ENCODE data around the gene ADARB2. TPM values are rescaled to one million over a fixed set of nuclear protein-coding genes. Genes with fewer than 3 reads are reported as not detected.

Gene ADARB2
- polyA plus RNA-seq, 1 donor = 0.16 TPM

DNA sequence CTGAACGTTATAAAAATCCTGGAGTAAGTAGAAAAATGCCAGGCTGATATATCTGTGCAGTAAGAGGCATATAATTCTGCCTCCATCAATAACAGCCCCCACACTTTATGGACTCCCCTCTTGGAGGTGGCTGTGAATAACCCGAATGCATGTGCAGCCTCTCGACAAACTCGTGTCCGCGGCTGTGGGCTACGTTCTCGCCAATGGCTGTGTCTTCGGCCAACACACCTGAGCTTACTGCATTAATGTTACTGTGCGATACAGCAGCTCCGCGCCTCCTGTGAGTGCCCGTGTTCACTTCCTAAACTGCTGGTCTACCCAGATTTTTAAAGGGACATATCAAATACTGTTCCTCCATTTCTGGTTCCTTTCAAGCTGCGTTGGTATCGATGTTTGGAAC lies 209.4 kb downstream of the ADARB2 start:
- DNase-seq (ENCODE audit: low read depth) = no peak

DNA sequence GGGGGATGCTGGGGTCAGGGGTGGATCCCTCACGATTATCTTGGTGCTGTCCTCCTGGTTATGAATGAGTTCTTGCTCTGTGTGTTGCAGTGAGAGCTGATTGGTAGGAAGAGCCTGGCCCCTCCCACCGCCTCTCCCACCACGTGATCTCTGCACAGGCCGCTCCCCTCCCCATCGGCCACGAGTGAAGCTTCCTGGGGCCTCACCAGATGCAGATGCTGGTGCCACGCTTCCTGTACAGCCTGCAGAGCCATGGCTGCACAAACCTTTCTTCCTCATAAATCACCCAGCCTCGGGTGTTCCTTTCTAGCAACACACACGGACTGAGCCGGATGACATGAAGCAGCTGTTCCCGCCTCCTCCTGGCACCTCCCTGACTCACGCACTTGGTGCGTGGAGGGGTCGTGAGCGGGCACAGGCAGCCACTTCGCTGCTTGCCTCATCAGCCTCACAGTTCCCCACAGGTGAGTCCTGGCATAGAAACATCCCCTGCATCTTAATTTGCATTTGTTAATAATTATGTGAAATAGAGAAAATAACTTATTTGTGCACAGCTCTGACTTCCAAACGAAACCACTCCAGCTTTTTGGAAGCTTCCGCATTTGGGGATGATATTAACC lies 210.8 kb downstream of the ADARB2 start:
- no peak for DNase-seq (ENCODE audit: low read depth)

DNA sequence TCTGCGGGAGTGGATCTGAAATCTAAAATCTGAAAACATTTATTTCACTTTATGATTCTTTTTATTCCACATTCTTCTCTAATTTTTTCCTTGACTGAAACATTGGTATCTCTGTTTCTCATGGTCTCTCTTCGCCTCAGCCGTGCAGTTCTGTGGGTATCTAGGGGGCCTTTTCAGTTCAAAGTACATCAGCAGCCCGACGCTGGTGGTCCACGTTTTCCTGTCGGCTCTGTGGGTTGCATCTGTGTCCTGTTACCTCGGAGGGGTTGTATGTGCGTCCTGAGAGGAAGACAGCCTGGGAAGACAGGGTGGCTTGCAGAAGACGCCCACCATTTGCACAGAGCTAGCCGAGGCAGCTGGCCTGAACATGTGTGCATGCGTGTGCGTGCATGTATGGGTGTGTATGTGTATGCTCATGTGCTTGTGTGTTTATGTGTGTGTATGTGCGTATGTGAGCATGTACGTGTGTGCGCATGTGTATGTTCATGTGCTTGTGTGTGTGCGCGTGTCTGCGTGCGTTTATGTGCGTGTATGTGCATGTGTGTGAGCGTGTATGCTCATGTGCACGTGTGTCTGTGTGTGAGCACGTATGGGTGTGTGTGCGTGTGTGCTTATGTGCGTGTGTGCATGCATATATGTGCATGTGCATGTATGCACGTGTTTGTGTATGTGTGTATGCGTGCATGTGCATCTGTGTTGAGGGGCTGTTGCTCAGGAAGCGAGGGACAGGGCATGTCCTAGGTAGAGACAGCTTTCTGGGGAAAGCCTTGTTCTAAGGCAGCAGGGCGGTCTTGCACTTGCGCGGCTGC lies 211.8 kb downstream of the ADARB2 start:
- no peak for DNase-seq (ENCODE audit: low read depth)

DNA sequence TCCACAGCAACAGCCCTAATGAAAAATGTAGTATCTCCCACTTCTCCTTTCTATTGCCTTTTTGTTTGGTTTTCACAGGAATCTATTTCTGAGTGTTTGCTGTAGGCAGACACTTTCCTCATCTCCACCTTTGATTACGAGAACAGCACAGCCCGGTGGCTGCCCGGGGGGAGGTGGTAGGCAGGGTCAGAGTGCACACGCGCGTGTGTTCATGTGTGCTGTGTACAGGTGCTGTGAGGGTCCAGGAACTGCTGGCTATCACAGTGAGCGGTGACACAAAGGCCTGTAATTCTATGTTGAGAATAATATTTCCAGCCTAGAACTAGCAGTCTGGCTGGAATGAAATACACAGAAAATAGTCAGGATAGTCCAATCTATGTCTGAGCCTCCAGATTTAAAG lies 212.8 kb downstream of the ADARB2 start:
- no peak for DNase-seq (ENCODE audit: low read depth)

DNA sequence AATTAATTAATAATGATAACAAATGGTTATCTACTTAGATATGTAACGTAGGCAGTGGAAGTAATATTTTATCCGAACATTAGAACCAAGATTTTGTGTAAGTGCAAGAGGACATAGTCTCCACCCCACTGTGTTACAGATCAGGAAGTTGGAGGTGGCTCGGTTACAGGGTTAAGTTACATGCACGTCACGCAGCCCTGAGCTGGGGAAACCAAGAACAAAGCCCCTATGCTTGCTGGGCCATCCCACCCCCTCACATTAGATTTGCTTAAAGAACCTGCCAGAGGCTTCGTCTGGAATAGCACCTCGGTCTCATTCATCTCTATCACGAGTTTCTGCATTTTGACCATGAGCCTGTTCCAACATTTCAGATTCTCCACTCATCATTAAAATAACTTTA lies 214.1 kb downstream of the ADARB2 start:
- DNase-seq (ENCODE audit: low read depth) = no peak

DNA sequence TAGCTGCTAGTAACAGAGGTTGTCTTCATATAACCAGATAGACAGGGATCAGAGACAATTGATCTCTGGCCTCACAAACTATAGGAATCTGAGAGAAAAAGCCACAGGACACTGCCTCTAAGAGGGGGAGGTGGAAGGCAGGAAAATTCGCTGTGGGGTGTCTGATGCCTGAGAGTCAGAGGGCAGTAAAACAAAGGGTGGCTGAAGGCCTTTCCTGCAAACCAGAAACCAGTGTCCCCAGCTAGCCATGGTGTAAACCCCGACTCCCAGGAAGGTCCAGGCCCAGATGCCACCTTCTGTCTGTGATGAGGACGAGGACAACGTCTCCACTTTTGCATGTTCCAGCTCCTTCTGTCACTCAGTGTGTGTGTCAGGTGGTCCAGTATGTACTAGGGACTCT lies 215.1 kb downstream of the ADARB2 start:
- no peak for DNase-seq (ENCODE audit: low read depth)

DNA sequence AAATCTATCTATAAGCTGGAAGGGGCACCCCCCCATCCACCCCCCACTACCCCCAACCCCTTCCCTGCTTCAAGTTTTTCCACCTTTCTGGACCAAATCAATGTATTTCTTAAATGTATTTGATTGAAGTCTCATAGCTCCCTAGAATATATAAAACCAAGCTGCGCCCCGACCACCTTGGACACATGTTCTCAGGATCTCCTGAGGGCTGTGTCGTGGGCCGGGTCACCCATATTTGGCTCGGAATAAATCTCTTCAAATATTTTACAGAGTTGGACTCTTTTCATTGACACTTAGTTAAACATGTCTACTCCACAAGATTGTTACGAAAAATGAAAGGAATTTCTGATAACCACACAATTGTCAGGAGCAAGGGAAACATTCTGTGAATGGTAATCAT lies 215.6 kb downstream of the ADARB2 start:
- DNase-seq (ENCODE audit: low read depth) = no peak

DNA sequence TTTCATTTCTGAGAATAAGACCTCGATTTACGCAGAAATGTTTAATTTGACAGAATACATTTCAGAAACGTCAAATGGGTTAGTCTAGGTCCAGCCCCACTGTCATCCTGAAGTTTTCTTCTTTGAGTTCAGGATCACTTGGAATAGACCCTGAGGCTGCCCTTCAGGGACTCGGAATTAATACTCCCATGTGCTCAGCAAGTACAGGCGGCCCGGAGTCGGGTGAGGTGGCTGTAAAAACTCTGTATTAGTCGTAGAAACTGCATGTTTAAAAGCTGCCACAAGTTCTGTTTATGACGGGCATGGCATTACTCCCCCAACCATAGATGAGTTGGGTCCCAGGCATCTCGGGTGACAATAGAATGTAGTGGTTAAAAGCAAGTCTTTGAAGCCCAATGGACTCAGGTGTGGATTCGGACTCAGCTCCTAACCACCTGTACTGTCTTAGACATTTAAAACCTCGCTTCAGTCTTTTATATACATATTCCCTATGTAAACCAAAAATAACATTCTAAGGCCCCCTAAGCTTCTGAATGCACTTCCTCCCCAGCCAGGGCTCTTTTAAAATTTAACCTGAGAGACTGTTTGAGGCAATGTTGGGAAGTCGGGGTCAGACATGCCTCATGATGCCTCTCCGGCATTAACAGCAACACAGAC lies 216.3 kb downstream of the ADARB2 start:
- no peak for DNase-seq (ENCODE audit: low read depth)

DNA sequence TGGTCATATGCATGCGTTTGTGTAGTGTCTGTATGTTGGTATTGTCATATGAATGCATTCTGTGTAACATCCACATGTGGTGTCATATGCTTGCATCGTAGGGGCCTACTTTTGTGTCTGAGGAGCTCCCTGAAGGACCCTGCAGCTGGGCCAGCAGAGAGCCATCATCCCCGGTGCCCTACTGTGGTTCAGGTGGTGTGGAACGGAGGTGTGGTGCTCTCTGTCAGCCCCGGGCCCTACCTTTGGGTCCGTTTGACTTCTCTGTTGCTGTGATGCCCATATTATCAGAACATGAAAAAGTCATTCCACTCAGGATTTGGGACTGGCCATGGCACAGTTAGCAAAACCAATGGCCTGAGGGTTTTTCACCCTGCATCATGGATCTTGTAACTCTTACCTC lies 217.9 kb downstream of the ADARB2 start:
- DNase-seq (ENCODE audit: low read depth) = no peak

DNA sequence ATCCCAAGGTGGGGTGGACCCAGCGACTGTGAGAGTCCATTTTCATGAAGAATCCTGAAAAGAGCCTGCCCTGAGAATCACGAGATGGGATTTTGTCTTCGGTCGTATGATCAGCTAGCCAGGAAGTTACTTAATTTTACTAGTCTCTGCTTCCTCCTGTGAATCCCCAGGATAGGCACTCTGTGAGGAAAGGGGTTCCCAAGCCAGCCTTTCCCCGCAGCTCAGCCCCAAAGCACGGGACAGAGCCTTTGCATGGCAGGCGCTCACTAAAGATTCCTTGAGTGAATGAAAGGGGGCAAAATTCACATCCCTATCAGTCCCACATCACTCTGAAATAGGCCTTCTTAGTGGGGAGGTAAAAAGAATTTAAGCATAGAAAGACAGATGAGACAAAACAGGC lies 219.6 kb downstream of the ADARB2 start:
- no peak for DNase-seq (ENCODE audit: low read depth)

DNA sequence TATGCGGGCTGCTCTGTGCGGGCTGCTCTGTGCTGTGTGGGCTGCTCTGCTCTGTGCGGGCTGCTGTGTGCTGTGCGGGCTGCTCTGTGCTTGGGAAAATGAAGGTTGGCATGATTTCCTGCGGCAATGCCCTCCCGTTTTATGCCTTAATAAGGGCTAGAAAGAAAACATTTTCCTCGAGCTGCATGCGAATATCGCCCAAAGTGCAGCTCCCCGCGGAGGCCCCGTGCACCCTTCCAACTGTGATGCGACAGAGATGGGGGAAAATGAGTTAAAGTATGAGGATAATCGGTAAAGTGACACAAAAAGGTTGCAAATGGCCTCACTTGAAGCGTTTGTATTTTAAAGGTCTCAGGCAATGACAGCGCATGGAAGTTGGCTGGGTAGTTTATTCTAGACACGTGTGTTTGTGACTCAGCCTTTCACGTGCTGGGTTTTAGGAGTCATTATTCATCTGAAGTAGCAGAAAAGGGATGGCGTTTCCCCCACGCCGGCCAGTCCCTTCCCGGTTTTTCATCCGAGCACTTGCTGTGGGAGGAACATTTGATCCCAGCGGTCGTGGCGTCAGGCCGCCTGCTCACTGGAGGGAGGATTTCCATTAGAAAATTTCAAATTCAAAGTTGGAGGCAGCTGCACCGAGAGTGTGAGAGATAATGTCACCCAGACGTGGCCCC lies 220.7 kb downstream of the ADARB2 start:
- DNase-seq (ENCODE audit: low read depth) = no peak

DNA sequence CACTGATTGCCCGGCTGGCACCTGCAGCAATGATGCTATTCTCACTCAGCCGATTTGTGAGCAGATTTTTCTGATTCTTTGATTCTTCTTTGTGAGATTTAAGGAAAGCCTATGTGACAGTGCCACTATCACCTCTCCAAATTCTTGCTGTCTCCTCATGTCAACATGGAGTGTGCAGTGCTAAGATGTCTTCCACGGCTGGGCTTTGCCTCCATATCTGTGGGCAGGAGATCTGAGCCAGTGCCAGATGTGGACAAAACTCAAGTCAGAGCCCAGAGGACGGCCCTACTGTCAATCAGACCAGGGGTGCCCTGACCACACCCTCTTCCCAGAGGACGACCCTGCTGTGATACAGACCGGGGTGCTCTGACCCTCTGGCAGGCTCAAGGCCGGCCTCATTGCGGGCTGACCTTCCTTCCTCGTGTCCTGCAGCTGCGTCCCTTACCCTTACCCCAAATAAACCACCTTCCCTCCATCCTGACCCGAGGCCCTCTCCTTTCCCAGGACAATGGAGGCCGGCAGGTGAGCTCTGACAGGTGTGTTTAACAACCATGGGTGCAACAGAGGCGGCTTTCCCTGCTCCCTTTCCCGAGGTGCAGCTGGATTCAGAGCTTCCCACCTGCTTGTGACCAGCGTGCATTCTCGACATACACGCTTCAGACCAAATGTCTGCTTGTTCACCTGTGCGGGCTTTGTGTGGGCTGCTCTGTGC lies 221.4 kb downstream of the ADARB2 start:
- no peak for DNase-seq (ENCODE audit: low read depth)

DNA sequence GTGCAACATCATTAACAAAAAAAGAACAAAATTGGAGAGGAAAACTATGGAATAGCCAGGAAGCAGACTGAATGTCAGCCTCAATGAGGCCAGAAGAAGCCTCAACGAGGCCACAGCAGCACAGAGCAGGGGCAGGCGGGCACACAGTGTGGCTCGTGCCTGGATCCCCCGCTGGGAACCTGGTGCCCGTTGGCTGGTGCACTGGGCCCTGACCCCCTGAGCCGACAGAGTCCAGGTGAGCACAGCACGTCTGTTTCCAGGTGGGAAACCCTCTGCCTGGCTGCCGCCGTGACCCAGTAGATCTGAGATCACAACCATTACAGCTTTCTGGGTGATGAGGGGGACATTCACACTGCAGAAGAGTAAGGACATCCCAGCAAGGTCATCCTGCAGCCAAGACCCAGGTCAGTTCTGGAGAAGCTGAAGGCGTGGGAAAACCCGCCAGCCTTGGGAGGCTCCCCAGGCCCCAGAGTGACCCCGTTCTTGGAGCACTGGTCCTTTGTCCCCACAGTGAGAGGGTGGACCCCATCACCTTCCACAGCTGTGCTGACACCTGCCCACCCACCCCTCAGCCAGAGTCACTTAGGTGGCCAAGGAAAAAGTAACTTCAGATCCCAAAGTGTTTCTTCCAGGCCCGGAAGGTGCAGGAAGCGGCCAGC lies 222.1 kb downstream of the ADARB2 start:
- no peak for DNase-seq (ENCODE audit: low read depth)

DNA sequence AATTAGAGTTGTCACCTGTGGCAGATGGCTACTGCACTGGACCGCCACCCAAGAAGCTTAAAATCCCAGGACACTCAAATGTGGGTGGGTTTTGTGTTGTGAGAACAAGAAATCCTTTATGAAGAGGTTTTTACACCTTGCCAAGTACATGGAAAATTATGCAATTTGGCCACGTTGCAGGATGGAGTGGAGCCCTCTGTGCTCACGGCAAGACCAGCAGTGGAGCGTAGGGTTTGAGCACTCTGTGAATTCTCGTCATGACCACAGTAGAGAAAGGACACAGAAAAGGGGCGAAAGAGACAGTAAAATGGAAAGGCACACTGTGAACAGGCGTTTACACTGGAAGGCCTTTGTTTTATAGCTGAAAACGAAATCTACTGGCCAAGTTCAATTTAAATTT lies 222.6 kb downstream of the ADARB2 start:
- DNase-seq (ENCODE audit: low read depth) = no peak

DNA sequence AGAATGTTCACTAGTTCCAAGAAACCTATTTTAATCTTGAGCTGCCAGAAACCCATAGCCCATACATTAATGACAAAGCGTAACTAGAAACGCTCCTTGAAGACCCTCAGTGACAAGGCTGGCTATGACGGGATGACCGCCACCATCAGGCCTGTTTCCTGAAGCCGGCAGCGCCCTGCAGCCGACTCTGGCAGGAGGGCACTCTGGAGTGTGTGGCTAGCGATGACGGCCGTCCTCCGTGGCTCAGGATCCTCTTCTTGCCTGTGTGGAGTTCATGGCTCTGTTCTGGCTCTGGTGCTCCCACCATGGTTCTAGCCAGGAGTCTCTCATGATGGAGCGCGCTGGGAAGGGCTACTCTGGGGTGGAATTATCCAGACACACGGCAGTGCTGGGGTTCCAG lies 224.1 kb downstream of the ADARB2 start:
- DNase-seq (ENCODE audit: low read depth) = no peak

DNA sequence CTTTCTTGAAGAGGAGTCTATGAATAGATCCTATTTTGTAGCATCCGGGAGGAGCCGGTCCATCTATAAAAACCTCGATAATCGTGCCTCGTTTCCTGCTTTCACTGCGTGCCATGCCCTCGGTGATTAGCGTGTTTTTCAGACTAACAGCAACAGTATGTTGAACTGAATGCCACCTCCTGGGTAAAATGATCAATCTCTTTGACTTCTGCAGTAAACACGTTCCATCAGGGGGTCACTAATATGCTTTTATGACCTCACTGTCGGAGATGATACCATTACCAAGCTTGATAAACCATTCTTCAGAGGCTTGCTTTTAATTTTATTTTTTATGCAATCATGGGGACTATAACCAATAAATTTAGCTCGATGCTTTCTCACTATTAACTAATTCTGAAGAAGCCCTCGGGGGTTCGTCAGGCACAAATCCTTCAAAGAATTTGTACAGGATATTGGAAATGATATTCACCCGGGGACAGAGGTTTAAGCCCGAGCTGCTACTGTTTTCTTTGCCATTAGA lies 228.3 kb downstream of the ADARB2 start:
- no peak for DNase-seq (ENCODE audit: low read depth)

DNA sequence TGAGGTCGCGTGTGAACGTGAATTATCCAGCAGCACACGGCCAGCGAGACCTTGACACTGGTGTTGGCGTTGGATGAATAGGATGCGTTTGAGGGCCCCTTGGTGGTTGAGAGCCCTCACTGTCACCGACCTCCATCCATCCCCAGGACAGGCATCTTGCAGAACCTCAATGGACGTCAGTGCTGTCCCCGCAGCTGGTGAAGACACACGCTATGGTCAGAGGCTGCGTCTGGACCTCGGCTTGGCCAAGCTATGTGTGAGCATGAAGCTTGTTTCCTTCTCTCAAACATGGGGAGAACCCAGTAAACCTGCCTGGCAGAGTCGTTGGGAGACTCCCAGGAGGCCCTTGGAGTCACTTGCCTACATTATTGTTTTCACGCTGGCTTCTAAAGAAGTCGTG lies 229.2 kb downstream of the ADARB2 start:
- no peak for DNase-seq (ENCODE audit: low read depth)

DNA sequence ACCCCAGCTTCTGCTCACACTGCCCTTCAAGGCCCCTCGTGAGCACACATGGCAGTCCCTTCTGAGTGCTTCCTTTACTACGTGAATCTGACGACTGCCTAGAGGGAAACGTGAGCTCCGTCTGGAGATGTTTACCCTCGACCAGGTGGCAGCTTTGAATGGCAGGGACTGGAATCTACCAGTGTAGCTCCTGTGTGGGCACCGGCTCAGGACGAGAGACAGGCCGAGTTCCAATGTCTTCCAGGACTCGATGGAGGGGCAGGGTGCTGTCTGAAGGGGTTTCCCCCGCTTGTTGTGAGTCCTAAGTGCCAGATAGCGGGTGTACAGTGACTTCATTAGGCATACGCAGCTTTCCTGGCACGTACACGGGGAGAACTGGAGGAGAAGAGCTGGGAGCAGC lies 229.9 kb downstream of the ADARB2 start:
- DNase-seq (ENCODE audit: low read depth) = no peak

DNA sequence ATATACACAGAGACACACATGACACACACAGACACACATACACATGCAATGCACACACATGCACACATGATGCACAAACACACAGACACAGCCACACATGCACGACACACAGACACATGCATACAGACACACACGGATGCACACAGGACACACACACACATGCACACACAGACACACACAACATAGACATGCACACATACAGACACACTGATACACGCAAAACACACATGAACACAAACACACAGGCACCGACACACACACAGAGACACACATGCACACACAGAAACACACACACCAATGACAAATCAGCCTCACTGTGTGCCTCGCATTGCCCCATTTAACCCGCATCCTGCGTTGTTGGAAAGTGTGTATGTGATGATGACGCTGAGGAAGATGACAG lies 232.4 kb downstream of the ADARB2 start:
- no peak for DNase-seq (ENCODE audit: low read depth)

DNA sequence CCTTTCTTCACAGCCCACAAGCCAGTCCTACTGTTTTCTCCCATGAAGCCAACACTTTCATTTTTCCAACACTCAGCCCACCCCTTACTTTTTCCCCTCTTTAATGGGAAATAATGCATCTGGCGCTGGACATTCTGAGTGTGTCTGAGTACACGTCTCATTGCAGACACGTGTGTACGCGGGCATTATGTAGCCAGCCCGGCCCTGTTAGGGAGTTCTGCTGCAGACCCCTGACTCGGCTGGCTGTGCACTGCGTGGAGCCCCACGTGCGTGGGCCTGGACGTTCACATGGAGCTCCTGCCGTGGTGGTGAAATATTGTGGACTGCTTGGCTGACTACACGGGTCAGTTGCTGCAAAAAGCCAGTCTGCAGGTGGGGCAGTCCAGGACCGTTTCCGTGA lies 233.0 kb downstream of the ADARB2 start:
- no peak for DNase-seq (ENCODE audit: low read depth)

DNA sequence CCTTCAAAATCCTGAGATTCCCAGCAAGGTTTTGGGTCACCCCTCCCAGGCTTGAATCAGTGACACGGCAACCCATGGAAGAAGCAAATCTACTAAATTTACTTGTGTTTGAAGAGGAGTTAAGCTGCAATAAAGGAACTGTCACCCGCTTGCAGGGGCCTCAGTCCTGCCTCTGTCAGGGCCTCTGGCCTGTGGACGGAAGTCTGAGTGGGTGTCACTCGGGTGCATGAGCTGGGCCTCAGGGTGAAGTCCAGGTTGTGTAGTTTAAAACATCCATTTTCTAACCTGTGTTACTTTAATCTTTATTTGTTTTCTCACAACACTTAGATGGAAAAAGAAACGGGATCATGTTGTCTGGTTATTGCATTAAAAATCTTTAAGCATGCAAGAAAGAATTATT lies 234.9 kb downstream of the ADARB2 start:
- no peak for DNase-seq (ENCODE audit: low read depth)
